Heart left ventricle (tissue), 13 donors: Measurements from ENCODE around the gene CYP19A1.

Source experiments
- POLR2A ChIP-seq, 2 donors: fragments of 450-650 bp; IDR thresholded peaks; one replicate each; pipeline ENCODE4 v1.6.1; 2017; ENCODE audit warnings: antibody characterized with exemption in 2 of 2, mild to moderate bottlenecking in 2 of 2, moderate library complexity in 2 of 2
- TF ChIP-seq, protein P1 (sequence below), 12 donors: fragments of 200-600 bp; sonication (generic) in 4 of 12; IDR thresholded peaks; one replicate each; pipeline versions ENCODE4 v1.5.0 to v1.8.0; 2018 to 2022; ENCODE audit warnings: antibody characterized with exemption in 12 of 12, mild to moderate bottlenecking in 5 of 12
- donor health status: ischemic (EF 13 %, LVEDD 7.1; RV severe dilation, severe dysfunction).
- donor health status: DM: no; HTN: yes; CAD: no.
- donor health status: DM: no; HTN: no; CAD: no.
- donor health status: ischemic (EF 25% LVEDD 6.9; RV normal size, moderate dysfunction).
- donor health status: ischemic (EF 25% LVEDD 5.7; RV mildly dilated, moderate dysfunction).
- donor health status: ischemic (EF 35%, LVEDD 5.7; RV mildly dilated, moderate dysfunction).
- donor health status: nonischemic (EF 11% LVEDD 7.7; RV severe dilation, severe dysfunction).
- donor health status: DM: yes; HTN: yes; CAD: no.
- donor health status: PGD.
- donor health status: ischemic (EF 29% LVEDD 5.4; RV normal size, mild dysfunction).
- donor health status: nonischemic (EF 23%, LVEDD 6.1; RV moderate dilation, normal function).

DNA sequence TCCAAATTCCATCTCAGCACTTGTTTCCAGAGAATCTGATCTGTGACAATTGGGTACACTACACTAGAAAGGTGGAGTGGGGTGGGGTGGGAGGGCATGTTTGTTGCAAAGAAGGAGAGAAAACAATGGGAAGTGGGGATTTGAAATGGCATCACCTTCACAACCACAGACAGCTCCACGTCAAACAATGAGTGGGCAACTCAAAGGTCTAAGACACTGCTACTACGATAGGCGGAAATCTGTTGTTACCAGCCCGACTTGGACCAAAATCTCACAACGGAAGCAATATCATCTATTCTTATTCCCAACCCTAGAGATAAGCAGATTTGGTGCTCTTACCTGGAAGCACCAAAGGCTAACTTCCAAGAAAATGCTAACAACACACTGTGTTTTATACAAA lies 3.3 kb downstream of the CYP19A1 start:
- TF ChIP-seq, protein P1, sequence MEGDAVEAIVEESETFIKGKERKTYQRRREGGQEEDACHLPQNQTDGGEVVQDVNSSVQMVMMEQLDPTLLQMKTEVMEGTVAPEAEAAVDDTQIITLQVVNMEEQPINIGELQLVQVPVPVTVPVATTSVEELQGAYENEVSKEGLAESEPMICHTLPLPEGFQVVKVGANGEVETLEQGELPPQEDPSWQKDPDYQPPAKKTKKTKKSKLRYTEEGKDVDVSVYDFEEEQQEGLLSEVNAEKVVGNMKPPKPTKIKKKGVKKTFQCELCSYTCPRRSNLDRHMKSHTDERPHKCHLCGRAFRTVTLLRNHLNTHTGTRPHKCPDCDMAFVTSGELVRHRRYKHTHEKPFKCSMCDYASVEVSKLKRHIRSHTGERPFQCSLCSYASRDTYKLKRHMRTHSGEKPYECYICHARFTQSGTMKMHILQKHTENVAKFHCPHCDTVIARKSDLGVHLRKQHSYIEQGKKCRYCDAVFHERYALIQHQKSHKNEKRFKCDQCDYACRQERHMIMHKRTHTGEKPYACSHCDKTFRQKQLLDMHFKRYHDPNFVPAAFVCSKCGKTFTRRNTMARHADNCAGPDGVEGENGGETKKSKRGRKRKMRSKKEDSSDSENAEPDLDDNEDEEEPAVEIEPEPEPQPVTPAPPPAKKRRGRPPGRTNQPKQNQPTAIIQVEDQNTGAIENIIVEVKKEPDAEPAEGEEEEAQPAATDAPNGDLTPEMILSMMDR (IDR thresholded peaks at IDR 0.05): no peak
- no peak for TF ChIP-seq POLR2A (IDR thresholded peaks at IDR 0.05)
